Prostate gland (tissue), 2 donors: ENCODE data around the gene TCF20. TPM values are rescaled to one million over a fixed set of nuclear protein-coding genes. Genes with fewer than 3 reads are reported as not detected.

ENCODE experiments used
- DNase-seq: peaks from one replicate; pipeline ENCODE4 v3.0.0-alpha.2; 2019; ENCODE audit warnings: low spot score
- H3K27ac ChIP-seq, 2 donors: fragments of 200-600 bp; sonication (generic); 2 replicates each; pipeline ENCODE4 v1.5.1; 2017 to 2019
- H3K27me3 ChIP-seq: fragments of 200-600 bp; sonication (generic); replicated peaks from 2 replicates; pipeline ENCODE4 v1.5.1; 2019; ENCODE audit not compliant: insufficient read depth
- H3K36me3 ChIP-seq, 2 donors: fragments of 200-600 bp; sonication (generic); 1 replicate in 1 of 2; 2 replicates in 1 of 2; pipeline versions ENCODE4 v1.5.1 to v1.8.1; 2017 to 2019
- H3K4me1 ChIP-seq: fragments of 200-600 bp; sonication (generic); replicated peaks from 2 replicates; pipeline ENCODE4 v1.5.1; 2019
- H3K4me3 ChIP-seq, 2 donors: fragments of 200-600 bp; sonication (generic); 2 replicates each; pipeline ENCODE4 v1.5.1; 2017 to 2019
- H3K9me3 ChIP-seq: fragments of 200-600 bp; sonication (generic); 2 replicates; pipeline ENCODE4 v1.5.1; 2017
- POLR2A ChIP-seq: fragments of 450-650 bp; IDR thresholded peaks from one replicate; pipeline ENCODE4 v1.6.1; 2016; ENCODE audit warnings: antibody characterized with exemption, mild to moderate bottlenecking
- POLR2AphosphoS5 ChIP-seq: sonication (generic); formaldehyde crosslinking; IDR thresholded peaks from one replicate; pipeline ENCODE4 v1.6.1; 2017; ENCODE audit warnings: antibody characterized with exemption
- WGBS: methylation state at CpG from one replicate; pipeline ENCODE4 v1.1.5; 2018; 5-methylcytosine and 5-hydroxymethylcytosine counted together
- intact Hi-C: fragments of 100-400 bp; cut with DNase I; formaldehyde crosslinking; loops from one replicate; pipeline ENCODE4 v1.14.2; 2022
- total RNA-seq, 2 donors: library from RNA; depleted of rRNA; stranded (reverse); fragments of >200 nt; gene quantifications; one replicate each; pipeline ENCODE4 v1.1.0, GENCODE V29; 2016
- TF ChIP-seq, protein P1 (sequence below), 4 experiments: fragments of 200-600 bp in 2 of 4; fragments of 450-650 bp in 2 of 4; sonication (generic) in 2 of 4; IDR thresholded peaks; 1 replicate in 3 of 4; 2 replicates in 1 of 4; pipeline ENCODE4 v1.5.1; 2016 to 2019; ENCODE audit warnings: antibody characterized with exemption in 4 of 4, mild to moderate bottlenecking in 2 of 4, moderate library complexity in 2 of 4

TCF20 gene
- total RNA-seq, 2 donors from 2014 or later: 43.9 to 47.3 TPM

DNA sequence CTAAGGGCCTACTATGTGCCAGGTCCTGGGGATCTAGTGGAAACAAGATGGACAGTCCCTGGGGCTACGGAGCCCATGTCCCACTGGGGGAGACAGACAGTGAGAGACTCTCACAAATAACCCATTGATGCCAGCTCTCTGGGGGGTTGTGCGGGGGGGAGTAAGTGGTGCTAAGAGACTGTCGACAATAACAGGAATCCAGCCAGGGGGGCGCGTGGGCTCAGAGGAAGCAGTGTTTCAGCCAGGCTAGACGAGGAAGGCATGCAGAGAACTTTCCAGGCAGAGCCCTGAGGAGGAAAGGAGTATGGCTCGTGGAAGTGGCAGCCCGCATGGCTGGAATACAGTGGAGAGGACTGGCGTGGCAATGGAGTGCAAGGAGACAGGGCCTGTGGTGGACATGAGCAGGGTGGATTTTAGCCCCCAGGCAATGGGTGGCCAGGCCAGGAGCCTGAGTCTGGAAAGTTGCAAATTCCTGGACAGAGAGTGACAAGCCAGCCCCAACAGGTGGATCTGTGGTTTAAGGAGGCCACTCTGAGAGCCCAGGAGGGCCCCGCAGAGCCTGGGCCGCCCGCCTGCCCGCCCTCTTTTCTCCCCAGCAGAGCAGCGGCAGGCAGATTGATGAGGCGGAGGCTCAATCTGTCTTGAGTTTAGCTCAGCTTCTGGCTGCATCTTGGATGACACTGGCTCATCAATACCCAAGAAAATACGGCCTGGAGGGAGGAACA is 40.0 kb upstream of the TCF20 start:
- H3K27ac ChIP-seq: no peak overlapping the region
- 79% methylated on average over 11 of the region's 16 CpGs for WGBS
- H3K36me3 ChIP-seq: no peaks in the 10 kb centered on the region
- no peak overlapping the region for H3K4me3 ChIP-seq
- intact Hi-C loops: no loop called here
- no peaks in the 10 kb centered on the region for H3K27me3 ChIP-seq
- DNase-seq: no peak
- TF ChIP-seq POLR2A (no peak), POLR2AphosphoS5 (no peak)
- TF ChIP-seq, protein P1, sequence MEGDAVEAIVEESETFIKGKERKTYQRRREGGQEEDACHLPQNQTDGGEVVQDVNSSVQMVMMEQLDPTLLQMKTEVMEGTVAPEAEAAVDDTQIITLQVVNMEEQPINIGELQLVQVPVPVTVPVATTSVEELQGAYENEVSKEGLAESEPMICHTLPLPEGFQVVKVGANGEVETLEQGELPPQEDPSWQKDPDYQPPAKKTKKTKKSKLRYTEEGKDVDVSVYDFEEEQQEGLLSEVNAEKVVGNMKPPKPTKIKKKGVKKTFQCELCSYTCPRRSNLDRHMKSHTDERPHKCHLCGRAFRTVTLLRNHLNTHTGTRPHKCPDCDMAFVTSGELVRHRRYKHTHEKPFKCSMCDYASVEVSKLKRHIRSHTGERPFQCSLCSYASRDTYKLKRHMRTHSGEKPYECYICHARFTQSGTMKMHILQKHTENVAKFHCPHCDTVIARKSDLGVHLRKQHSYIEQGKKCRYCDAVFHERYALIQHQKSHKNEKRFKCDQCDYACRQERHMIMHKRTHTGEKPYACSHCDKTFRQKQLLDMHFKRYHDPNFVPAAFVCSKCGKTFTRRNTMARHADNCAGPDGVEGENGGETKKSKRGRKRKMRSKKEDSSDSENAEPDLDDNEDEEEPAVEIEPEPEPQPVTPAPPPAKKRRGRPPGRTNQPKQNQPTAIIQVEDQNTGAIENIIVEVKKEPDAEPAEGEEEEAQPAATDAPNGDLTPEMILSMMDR (IDR thresholded peaks at IDR 0.05): no peak
- H3K9me3 ChIP-seq: no peaks in the 10 kb centered on the region
- peaks cover 8% of the 10 kb centered on the region for H3K4me1 ChIP-seq

DNA sequence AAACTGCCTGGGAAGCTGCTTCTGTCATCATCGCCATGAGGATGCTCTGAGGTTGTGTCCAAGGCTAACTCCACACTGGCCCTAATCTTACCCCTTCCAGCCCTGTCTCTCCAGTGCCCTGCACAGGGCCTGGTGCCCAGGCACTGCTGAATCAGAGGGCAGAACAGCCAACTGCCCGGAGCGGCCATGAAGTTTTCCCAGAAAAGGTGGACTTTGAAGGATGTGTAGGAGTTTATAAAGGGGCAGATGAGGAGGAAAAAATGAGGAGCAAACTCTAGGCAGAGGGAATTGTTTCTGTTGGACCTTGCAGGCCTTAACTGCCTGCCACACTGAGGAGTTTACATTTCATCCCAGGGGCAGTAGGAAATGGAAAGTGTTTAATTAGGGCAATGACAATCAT is 39.4 kb upstream of the TCF20 start:
- no peak for TF ChIP-seq POLR2A
- TF ChIP-seq, protein P1 (IDR thresholded peaks at IDR 0.05): no peak
- TF ChIP-seq POLR2AphosphoS5: no peak
- no peak overlapping the region for H3K27ac ChIP-seq
- peaks cover 5% of the 10 kb centered on the region for H3K4me1 ChIP-seq
- no peak overlapping the region for H3K4me3 ChIP-seq
- WGBS: 96% methylated on average over 3 of the region's 3 CpGs
- no peaks in the 10 kb centered on the region for H3K36me3 ChIP-seq
- H3K27me3 ChIP-seq: no peaks in the 10 kb centered on the region
- intact Hi-C loops: no loop called here
- DNase-seq: no peak
- no peaks in the 10 kb centered on the region for H3K9me3 ChIP-seq

DNA sequence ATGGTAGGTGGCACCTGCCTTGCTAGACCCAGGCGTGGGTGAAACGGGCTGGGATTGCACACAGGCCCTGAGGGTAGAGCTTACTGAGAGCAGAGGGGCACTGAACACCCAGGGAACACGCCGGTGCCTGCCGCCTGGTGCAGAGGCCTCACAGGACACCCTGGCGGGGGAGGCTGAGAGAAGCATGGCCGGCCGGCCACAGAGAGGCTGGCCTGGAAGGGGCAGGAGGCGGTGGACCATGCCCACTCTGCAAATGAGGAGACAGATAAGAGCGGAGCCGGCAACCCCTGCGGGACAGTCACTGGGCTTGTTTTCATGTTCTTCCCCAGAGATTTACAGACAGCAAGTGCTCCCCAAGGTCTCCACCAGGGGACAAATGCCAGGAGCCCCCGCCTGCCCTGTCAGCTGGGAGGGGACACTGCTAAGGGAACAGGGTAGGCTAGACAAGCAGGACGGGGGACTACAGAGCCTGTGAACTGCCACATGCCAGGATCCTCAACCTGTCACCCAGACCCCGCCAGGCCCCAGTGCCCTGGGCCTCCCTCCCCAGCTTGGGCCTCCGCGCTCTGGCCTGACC is 38.5 kb upstream of the TCF20 start:
- no peak for TF ChIP-seq POLR2AphosphoS5
- TF ChIP-seq, protein P1 (IDR thresholded peaks at IDR 0.05): no peak
- TF ChIP-seq POLR2A: no peak
- intact Hi-C loops: no loop called here
- H3K4me3 ChIP-seq: no peak overlapping the region
- no peak overlapping the region for H3K27ac ChIP-seq
- no peaks in the 10 kb centered on the region for H3K9me3 ChIP-seq
- no peak for DNase-seq
- H3K27me3 ChIP-seq: no peaks in the 10 kb centered on the region
- WGBS: 89% methylated on average over 17 of the region's 17 CpGs
- H3K4me1 ChIP-seq: no peaks in the 10 kb centered on the region
- H3K36me3 ChIP-seq: no peaks in the 10 kb centered on the region

DNA sequence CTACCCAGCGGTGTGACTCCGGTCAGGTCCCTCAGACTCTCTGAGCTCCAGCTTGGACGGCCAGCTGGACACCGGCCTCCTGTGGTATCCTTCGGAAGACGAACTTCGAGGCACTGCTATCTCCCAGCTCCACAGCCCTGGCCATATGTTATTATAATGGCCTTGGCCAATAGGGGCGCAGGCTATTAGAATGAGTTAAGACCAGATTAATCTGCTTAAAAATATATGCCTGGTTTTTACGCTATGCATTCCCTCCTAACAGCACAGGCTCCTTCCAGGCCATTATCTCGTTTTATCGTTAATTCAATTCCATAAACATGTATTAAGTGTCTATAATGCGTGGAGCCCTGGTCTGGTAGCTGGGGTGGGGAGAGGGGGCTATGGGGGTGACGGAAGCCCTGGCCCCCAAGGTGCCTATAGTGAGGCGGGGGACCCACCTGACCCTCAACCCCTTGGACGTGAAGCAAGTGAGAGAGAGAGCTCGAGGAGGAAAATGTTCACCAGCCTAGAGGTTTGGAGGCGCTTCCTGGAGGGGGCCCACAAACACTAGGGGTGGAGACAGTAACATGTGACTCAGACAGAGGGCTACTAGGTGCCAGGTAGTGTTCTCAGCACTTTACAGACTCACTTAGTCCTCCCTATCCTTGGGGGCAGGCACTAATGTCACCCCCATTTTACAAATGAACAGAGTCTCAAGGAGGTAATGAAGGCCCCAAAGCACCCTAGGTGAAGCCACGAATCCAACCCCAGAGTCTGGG is 37.5 kb upstream of the TCF20 start:
- Histone ChIP-seq H3K4me3 (no peak overlapping the region), H3K4me1 (no peaks in the 10 kb centered on the region), H3K36me3 (no peaks in the 10 kb centered on the region), H3K9me3 (no peaks in the 10 kb centered on the region), H3K27me3 (no peaks in the 10 kb centered on the region), H3K27ac (no peak overlapping the region)
- TF ChIP-seq, protein P1 (IDR thresholded peaks at IDR 0.05): no peak
- no peak for TF ChIP-seq POLR2A
- TF ChIP-seq POLR2AphosphoS5: no peak
- WGBS: 94% methylated on average over 18 of the region's 18 CpGs
- DNase-seq: no peak
- intact Hi-C loops: no loop called here
